ENCODE measurements around the gene DIPK1A.

DIPK1A gene

DNA sequence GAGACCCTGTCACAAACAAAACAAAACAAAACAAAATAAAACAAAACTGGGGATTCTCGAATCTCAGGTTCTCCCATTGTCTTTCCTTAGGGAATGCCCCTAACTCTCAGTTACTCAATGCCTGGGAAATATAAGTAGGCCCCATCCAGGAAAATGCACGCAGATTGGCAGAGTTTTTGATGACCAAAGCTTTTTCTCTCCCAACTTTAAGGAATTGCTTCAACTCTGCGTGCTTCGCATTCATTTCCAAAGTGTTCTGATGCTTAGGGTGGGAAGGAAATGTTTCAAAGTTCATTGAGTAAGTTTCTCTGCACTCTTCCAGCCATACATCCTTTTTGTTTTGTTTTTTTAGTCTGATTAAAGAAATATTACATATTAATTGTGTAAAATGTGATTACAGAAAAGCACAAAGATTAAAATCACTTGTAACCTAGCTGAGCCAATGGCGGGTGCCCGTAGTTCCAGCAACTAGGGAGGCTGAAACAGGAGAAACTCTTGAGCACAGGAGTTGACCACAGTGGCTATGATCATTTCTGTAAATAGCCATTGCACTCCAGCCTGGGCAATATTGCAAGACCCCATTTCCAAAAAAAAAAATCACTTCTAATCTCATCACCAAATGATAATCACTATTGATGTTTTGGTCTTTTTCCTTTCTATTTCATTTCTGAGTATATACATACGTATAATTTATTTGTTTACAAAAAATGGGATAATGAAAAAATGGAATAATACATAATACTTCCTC lies 157.9 kb downstream of the DIPK1A start:
- DNase-seq (ENCODE audit: low read depth) = no peak

DNA sequence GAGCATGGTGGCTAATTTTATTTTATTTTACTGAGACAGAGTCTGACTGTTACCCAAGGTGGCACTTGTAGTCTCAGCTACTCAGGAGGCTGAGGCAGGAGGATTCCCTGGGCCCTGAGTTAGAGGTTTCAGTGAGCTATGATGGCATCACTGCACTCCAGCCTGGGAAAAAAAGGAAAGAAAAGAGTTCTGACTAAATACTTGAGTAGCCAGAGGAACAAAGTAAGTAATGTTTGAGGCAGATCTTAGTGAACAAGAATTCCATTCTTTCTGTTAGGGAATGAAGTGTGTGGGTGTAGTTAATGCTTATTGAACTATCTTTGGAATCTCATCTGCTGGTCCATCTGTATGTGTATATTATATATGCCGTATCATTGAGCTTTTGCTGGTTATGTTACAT lies 163.3 kb downstream of the DIPK1A start:
- DNase-seq (ENCODE audit: low read depth) = peak; percentile 68

DNA sequence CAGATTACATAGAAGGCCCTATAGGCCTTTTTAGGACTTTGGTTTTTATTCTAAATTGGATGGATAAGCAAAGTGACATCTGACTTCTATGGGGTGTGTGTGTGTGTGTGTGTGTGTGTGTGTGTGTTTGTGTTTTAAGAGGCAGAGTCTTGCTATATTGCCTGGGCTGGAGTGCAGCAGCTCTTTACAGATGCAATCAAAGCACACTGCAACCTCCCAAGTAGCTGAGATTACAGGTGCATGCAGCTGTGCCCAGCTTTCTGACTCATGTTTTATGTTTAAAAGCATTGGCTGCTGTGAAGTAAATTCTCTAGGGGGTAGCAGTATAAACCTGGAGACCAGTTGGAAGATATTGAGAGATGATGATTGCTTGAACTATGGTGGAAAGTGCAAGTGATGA lies 164.0 kb downstream of the DIPK1A start:
- peak; percentile 33 for DNase-seq (ENCODE audit: low read depth)

DNA sequence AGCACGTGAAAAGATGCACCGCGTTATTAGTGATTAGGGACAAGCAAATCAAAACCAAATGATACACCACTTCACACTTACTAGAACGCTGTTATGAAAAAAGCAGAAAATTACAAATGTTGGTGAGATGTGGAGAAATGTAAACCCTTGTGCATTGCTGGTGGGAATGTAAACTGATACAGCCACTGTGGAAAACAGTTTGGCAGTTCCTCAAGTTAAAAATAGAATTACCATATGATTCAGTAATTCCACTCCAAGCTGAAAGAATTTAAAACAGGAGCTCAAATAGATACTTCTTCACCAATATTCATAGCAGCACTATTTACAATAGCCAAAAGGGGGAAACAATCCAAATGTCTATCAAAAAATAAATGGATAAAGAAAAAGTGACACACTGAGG lies 166.1 kb downstream of the DIPK1A start:
- DNase-seq (ENCODE audit: low read depth) = peak; percentile 82

DNA sequence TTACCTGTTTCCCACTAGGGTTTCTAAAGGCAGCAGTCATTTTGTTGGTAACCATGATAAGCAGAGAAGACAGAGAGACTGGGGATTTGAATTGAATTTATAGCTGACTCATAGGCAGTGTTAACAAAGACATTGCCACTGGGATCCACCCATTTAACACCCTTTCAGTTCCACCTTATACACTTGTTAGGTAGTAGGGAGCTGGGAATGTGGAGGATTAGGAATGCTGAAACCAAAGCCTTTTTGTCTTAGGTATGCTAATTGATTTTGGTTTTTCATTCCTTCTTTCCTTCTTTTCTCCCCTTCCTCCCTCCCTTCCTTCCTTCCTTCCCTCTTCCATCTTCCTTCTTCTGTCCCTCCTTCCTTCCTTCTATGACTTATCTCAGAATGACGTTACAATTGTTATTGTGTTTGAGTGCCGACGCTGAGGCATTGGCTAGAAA lies 168.9 kb downstream of the DIPK1A start:
- peak; percentile 28 for DNase-seq (ENCODE audit: low read depth)
